Measurements from ENCODE around the gene TRAIP. TPM values are rescaled to one million over a fixed set of nuclear protein-coding genes. Genes with fewer than 3 reads are reported as not detected.

Gene TRAIP
- total RNA-seq, 1 experiment from 2014 or later = 20.6 TPM

- intact Hi-C loops (cut with micrococcal nuclease; ENCODE audit: unreplicated experiment) = loop anchor here (5.0 kb wide), 1 partner anchor 115 kb away; the partner anchor contains the start of gene MST1R
- Histone ChIP-seq H2AFZ (no peak overlapping the region), H3K4me3 (no peak overlapping the region), H4K20me1 (ENCODE audit: insufficient read depth) (no peaks in the 10 kb centered on the region), H3K9me3 (ENCODE audit: insufficient read depth, low read depth) (no peaks in the 10 kb centered on the region), H3K36me3 (ENCODE audit: low read depth) (no peaks in the 10 kb centered on the region), H3K4me1 (replicated peaks; ENCODE audit: insufficient read depth) (peaks cover 13% of the 10 kb centered on the region; the same call in 1 of the 2 replicates), H3K27ac (no peak overlapping the region), H3K9me2 (ENCODE audit: insufficient read depth) (no peaks in the 10 kb centered on the region), H3K79me2 (ENCODE audit: low read depth) (peaks cover 30% of the 10 kb centered on the region), H3K4me2 (no peak overlapping the region), H3K27me3 (ENCODE audit: insufficient read depth, low read depth) (no peaks in the 10 kb centered on the region), H3F3A (ENCODE audit: insufficient read depth, low read depth) (no peaks in the 10 kb centered on the region)
- ChIA-PET POLR2A (ENCODE audit: unreplicated experiment) (interaction anchor here (0.5 to 0.7 kb wide), 2 partner anchors 16 to 196 kb away, joined by 3 read pairs; partner anchors contain the start of gene INKA1), CTCF (no interaction called here)
- no TSS peak for BruUV-seq (replicated peaks)
- no peak for TF ChIP-seq EZH2 (IDR thresholded peaks at IDR 0.05; ENCODE audit: low read depth)
- TF ChIP-seq CTCF (conservative IDR thresholded peaks at IDR 0.05) = no peak
- no peak for DNase-seq
These were observed 68.8 kb downstream of the TRAIP start for GRCh38 chr3:49787536-49787935.

- TSS peak; percentile 97 for BruUV-seq (replicated peaks)
- no peaks in the 10 kb centered on the region for H3K27me3 ChIP-seq (ENCODE audit: insufficient read depth, low read depth)
- POLR2A ChIA-PET (ENCODE audit: unreplicated experiment) = interaction anchor here (0.5 to 0.7 kb wide), 2 partner anchors 16 to 197 kb away, joined by 3 read pairs; partner anchors contain the start of gene INKA1
- no peaks in the 10 kb centered on the region; the same call in 1 of the 2 replicates for H3F3A ChIP-seq (ENCODE audit: insufficient read depth, low read depth)
- no peaks in the 10 kb centered on the region for H3K9me2 ChIP-seq (ENCODE audit: insufficient read depth)
- no peak overlapping the region for H3K27ac ChIP-seq
- H3K36me3 ChIP-seq (ENCODE audit: low read depth) = no peaks in the 10 kb centered on the region
- CTCF ChIA-PET = no interaction called here
- TF ChIP-seq EZH2 (IDR thresholded peaks at IDR 0.05; ENCODE audit: low read depth) (no peak), CTCF (conservative IDR thresholded peaks at IDR 0.05) (no peak)
- H3K4me3 ChIP-seq = peak overlapping the region; percentile 98; the same call in 1 of the 2 replicates
- no peaks in the 10 kb centered on the region for H3K9me3 ChIP-seq (ENCODE audit: insufficient read depth, low read depth)
- peak overlapping the region; percentile 98 for H2AFZ ChIP-seq
- intact Hi-C loops (cut with micrococcal nuclease; ENCODE audit: unreplicated experiment) = loop anchor here (5.0 kb wide), 1 partner anchor 115 kb away; the partner anchor contains the start of gene MST1R
- peaks cover 30% of the 10 kb centered on the region for H3K79me2 ChIP-seq (ENCODE audit: low read depth)
- H3K4me2 ChIP-seq = peak overlapping the region; percentile 100
- DNase-seq = no peak
- peaks cover 13% of the 10 kb centered on the region; the same call in 1 of the 2 replicates for H3K4me1 ChIP-seq (replicated peaks; ENCODE audit: insufficient read depth)
- H4K20me1 ChIP-seq (ENCODE audit: insufficient read depth) = no peaks in the 10 kb centered on the region
These were observed 69.2 kb downstream of the TRAIP start for GRCh38 chr3:49787182-49787464.

- Histone ChIP-seq H3K4me3 (peak within 1 kb of the TSS; percentile 98), H3K79me2 (ENCODE audit: low read depth) (peaks cover 30% of the 10 kb centered on the region), H3K4me1 (replicated peaks; ENCODE audit: insufficient read depth) (peaks cover 13% of the 10 kb centered on the region; the same call in 1 of the 2 replicates), H3K4me2 (peak within 1 kb of the TSS; percentile 100), H3K27ac (peak within 1 kb of the TSS; percentile 63), H2AFZ (peak within 1 kb of the TSS; percentile 98), H3F3A (ENCODE audit: insufficient read depth, low read depth) (no peaks in the 10 kb centered on the region; the same call in 1 of the 2 replicates), H3K36me3 (ENCODE audit: low read depth) (no peaks in the 10 kb centered on the region), H3K9me3 (ENCODE audit: insufficient read depth, low read depth) (no peaks in the 10 kb centered on the region), H3K27me3 (ENCODE audit: insufficient read depth, low read depth) (no peaks in the 10 kb centered on the region), H4K20me1 (ENCODE audit: insufficient read depth) (no peaks in the 10 kb centered on the region), H3K9me2 (ENCODE audit: insufficient read depth) (no peaks in the 10 kb centered on the region)
- ChIA-PET CTCF (no interaction called here), POLR2A (ENCODE audit: unreplicated experiment) (interaction anchor here (0.5 to 0.7 kb wide), 4 partner anchors 15 to 197 kb away, joined by 3 to 5 read pairs (median 4); no protein-coding TSS in a partner anchor)
- intact Hi-C loops (cut with micrococcal nuclease; ENCODE audit: unreplicated experiment) = loop anchor here (1.0 to 5.0 kb wide), 2 partner anchors 62 to 116 kb away; partner anchors contain the start of gene MST1R
- peak; percentile 99 for DNase-seq
- no TSS peak for BruUV-seq (replicated peaks)
- no peak for TF ChIP-seq EZH2 (IDR thresholded peaks at IDR 0.05; ENCODE audit: low read depth)
- TF ChIP-seq CTCF (conservative IDR thresholded peaks at IDR 0.05) = no peak
These were observed 69.8 kb downstream of the TRAIP start, which contains the start of gene IP6K1 for GRCh38 chr3:49786357-49787181. Gene IP6K1 (minus strand): TSS chr3:49786542. CDS start chr3:49748040, 38,502 bp downstream.
